ENCODE measurements around the gene TF.

- TF ChIP-seq POLR2AphosphoS5 (IDR thresholded peaks at IDR 0.05; ENCODE audit: low read depth, low read length) (no peak), FOXP2 (optimal IDR thresholded peaks at IDR 0.05; ENCODE audit: borderline replicate concordance, extremely low read depth, extremely low read length, insufficient read depth) (no peak), SIN3A (IDR thresholded peaks at IDR 0.05; ENCODE audit: borderline replicate concordance, insufficient read depth, low read length) (no peak), TAF1 (IDR thresholded peaks at IDR 0.05; ENCODE audit: borderline replicate concordance, insufficient read depth, low read length) (no peak)
- TF ChIP-seq, protein P1, sequence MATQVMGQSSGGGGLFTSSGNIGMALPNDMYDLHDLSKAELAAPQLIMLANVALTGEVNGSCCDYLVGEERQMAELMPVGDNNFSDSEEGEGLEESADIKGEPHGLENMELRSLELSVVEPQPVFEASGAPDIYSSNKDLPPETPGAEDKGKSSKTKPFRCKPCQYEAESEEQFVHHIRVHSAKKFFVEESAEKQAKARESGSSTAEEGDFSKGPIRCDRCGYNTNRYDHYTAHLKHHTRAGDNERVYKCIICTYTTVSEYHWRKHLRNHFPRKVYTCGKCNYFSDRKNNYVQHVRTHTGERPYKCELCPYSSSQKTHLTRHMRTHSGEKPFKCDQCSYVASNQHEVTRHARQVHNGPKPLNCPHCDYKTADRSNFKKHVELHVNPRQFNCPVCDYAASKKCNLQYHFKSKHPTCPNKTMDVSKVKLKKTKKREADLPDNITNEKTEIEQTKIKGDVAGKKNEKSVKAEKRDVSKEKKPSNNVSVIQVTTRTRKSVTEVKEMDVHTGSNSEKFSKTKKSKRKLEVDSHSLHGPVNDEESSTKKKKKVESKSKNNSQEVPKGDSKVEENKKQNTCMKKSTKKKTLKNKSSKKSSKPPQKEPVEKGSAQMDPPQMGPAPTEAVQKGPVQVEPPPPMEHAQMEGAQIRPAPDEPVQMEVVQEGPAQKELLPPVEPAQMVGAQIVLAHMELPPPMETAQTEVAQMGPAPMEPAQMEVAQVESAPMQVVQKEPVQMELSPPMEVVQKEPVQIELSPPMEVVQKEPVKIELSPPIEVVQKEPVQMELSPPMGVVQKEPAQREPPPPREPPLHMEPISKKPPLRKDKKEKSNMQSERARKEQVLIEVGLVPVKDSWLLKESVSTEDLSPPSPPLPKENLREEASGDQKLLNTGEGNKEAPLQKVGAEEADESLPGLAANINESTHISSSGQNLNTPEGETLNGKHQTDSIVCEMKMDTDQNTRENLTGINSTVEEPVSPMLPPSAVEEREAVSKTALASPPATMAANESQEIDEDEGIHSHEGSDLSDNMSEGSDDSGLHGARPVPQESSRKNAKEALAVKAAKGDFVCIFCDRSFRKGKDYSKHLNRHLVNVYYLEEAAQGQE (IDR thresholded peaks at IDR 0.05; ENCODE audit: insufficient read depth in 1 of 2, low read depth in 2 of 2, low read length in 2 of 2), result no peak
Observed at GRCh38 chr3:133750259-133750656, 4.1 kb downstream of the TF start.

All from PFSK-1 (cell line).